GM19438 (cell line): Measurements from ENCODE around the gene AIFM3.
"Not testable (repeated sequence)": the region's sequence is repeated elsewhere in the genome, so short reads cannot be mapped to it uniquely, and the experiment has no call there.

Experiments
- ATAC-seq: cut with Tn5 transposase; IDR thresholded peaks from one replicate; pipeline ENCODE4 v1.9.1; 2021; ENCODE audit warnings: low read depth; ENCODE audit not compliant: unreplicated experiment

AIFM3 gene

GRCh38 chr22:20957102-20957682, 9.9 kb upstream of the AIFM3 start:
- no peak for ATAC-seq

- ATAC-seq: no peak
Observed at GRCh38 chr22:20957683-20958431, 9.2 kb upstream of the AIFM3 start.

- ATAC-seq: no peak
Observed at GRCh38 chr22:20959578-20960461, 7.2 kb upstream of the AIFM3 start.

GRCh38 chr22:20960609-20961008, 6.4 kb upstream of the AIFM3 start:
- ATAC-seq: no peak

- ATAC-seq: no peak
Observed at GRCh38 chr22:20962491-20962945, 4.5 kb upstream of the AIFM3 start.

- ATAC-seq: no peak
Observed at GRCh38 chr22:20963201-20964052, 3.6 kb upstream of the AIFM3 start.

- no peak for ATAC-seq
Observed at GRCh38 chr22:20964090-20964798, 2.8 kb upstream of the AIFM3 start.

- no peak for ATAC-seq
Observed at GRCh38 chr22:20964799-20965103, 2.3 kb upstream of the AIFM3 start.

GRCh38 chr22:20965104-20965887, 1.8 kb upstream of the AIFM3 start:
- no peak for ATAC-seq

GRCh38 chr22:20965888-20966855, 883 bp upstream of the AIFM3 start:
- no peak for ATAC-seq

- ATAC-seq: no peak
Observed at GRCh38 chr22:20967697-20968211, 699 bp downstream of the AIFM3 start.

GRCh38 chr22:20968281-20968977, 1.4 kb downstream of the AIFM3 start:
- ATAC-seq: no peak

- no peak for ATAC-seq
Observed at GRCh38 chr22:20970939-20971657, 4.0 kb downstream of the AIFM3 start.

- ATAC-seq: not testable (repeated sequence)
Observed at GRCh38 chr22:20972014-20972694, 5.1 kb downstream of the AIFM3 start.

- no peak for ATAC-seq
Observed at GRCh38 chr22:20972933-20973577, 6.0 kb downstream of the AIFM3 start.
